Caco-2 (cell line): ENCODE data around the gene MOXD1. TPM values are rescaled to one million over a fixed set of nuclear protein-coding genes. Genes with fewer than 3 reads are reported as not detected.

Source experiments
- BruUV-seq: library from RNA; stranded (reverse); fragments of 400-500 nt; replicated peaks from 2 replicates; lab custom pipeline; 2021; lab: Mats Ljungman, UMichigan
- CTCF ChIA-PET: fragments of 300-600 bp; sonication (Branson Sonifier 250); formaldehyde crosslinking; loops from one replicate; lab custom pipeline; 2022; ENCODE audit warnings: antibody characterized with exemption; lab: Charles Lee
- POLR2A ChIA-PET: fragments of 300-600 bp; sonication (Branson Sonifier 250); formaldehyde crosslinking; loops from one replicate; lab custom pipeline; 2022; ENCODE audit warnings: antibody characterized with exemption; lab: Charles Lee
- DNase-seq, 2 experiments: peaks; one replicate each; pipeline versions ENCODE4 v3.0.0 to v3.0.0-alpha.2; 2020 to 2022
- H3K27me3 ChIP-seq: replicated peaks from 2 replicates; pipeline ENCODE4 v1.6.0; 2011; ENCODE audit warnings: low read length; ENCODE audit not compliant: control insufficient read depth, insufficient read depth
- H3K36me3 ChIP-seq: 2 replicates; pipeline ENCODE4 v1.5.1; 2011; ENCODE audit warnings: low read length; ENCODE audit not compliant: control insufficient read depth, insufficient read depth
- H3K4me1 ChIP-seq: fragments of 250-450 bp; sonication (Bioruptor Pico); 2 replicates; pipeline ENCODE4 v1.5.1; 2020; ENCODE audit warnings: mild to moderate bottlenecking
- H3K4me3 ChIP-seq: 2 replicates; pipeline ENCODE4 v1.5.1; 2011; ENCODE audit warnings: low read depth, mild to moderate bottlenecking, control low read depth, low read length
- H3K9me3 ChIP-seq: fragments of 250-450 bp; sonication (Bioruptor Pico); 2 replicates; pipeline ENCODE4 v1.5.1; 2020; ENCODE audit warnings: mild to moderate bottlenecking, moderate library complexity
- H3K27ac Mint-ChIP-seq: one replicate; pipeline ENCODE4 v1.8.0; 2022; ENCODE audit warnings: mixed read lengths; ENCODE audit not compliant: unreplicated experiment
- H3K27me3 Mint-ChIP-seq: one replicate; pipeline ENCODE4 v1.8.0; 2022; ENCODE audit warnings: mixed read lengths; ENCODE audit not compliant: insufficient read depth, unreplicated experiment
- H3K36me3 Mint-ChIP-seq: one replicate; pipeline ENCODE4 v1.8.0; 2022; ENCODE audit warnings: mild to moderate bottlenecking, mixed read lengths; ENCODE audit not compliant: insufficient read depth, unreplicated experiment
- H3K4me1 Mint-ChIP-seq: one replicate; pipeline ENCODE4 v1.8.0; 2022; ENCODE audit warnings: low read depth, mixed read lengths; ENCODE audit not compliant: unreplicated experiment
- H3K4me3 Mint-ChIP-seq: one replicate; pipeline ENCODE4 v1.8.0; 2022; ENCODE audit warnings: mild to moderate bottlenecking, moderate library complexity, mixed read lengths; ENCODE audit not compliant: unreplicated experiment
- H3K9me3 Mint-ChIP-seq: one replicate; pipeline ENCODE4 v1.8.0; 2022; ENCODE audit warnings: mixed read lengths; ENCODE audit not compliant: unreplicated experiment
- CTCF ChIP-seq, 2 experiments: fragments of 200-600 bp in 1 of 2; IDR thresholded peaks; 1 replicate in 1 of 2; 2 replicates in 1 of 2; pipeline versions ENCODE4 v1.5.1 to v1.8.0; 2011 to 2022; ENCODE audit warnings: antibody characterized with exemption in 1 of 2, control low read depth in 1 of 2, inconsistent platforms in 1 of 2, low read depth in 1 of 2, low read length in 1 of 2, mild to moderate bottlenecking in 1 of 2, moderate library complexity in 1 of 2; ENCODE audit not compliant: insufficient read depth in 1 of 2, severe bottlenecking in 1 of 2, unreplicated experiment in 1 of 2
- intact Hi-C: fragments of 100-400 bp; cut with micrococcal nuclease; formaldehyde crosslinking; loops from one replicate; pipeline ENCODE4 v1.10.0; 2022; ENCODE audit not compliant: unreplicated experiment
- total RNA-seq: library from RNA; stranded (reverse); gene quantifications from 2 replicates; pipeline ENCODE4 v1.2.3, GENCODE V29; 2022

The MOXD1 gene
- total RNA-seq, 1 experiment from 2014 or later = 0.09 TPM

GRCh38 chr6:132365281-132365907 lies 35.9 kb downstream of the MOXD1 start:
- Mint-ChIP-seq H3K4me1 (no peaks in the 10 kb centered on the region), H3K36me3 (no peaks in the 10 kb centered on the region), H3K4me3 (no peak overlapping the region), H3K27me3 (peaks cover 5% of the 10 kb centered on the region), H3K27ac (no peak overlapping the region), H3K9me3 (no peaks in the 10 kb centered on the region)
- Histone ChIP-seq H3K9me3 (no peaks in the 10 kb centered on the region), H3K4me3 (no peak overlapping the region), H3K36me3 (no peaks in the 10 kb centered on the region), H3K27me3 (no peaks in the 10 kb centered on the region), H3K4me1 (no peaks in the 10 kb centered on the region)
- DNase-seq = no peak
- intact Hi-C loops = no loop called here
- TF ChIP-seq CTCF (IDR thresholded peaks at IDR 0.05; ENCODE audit: insufficient read depth in 1 of 2, low read depth in 1 of 2, low read length in 1 of 2, severe bottlenecking in 1 of 2, unreplicated experiment in 1 of 2) = no peak
- no TSS peak for BruUV-seq
- POLR2A ChIA-PET = no interaction called here
- CTCF ChIA-PET = no interaction called here

- Mint-ChIP-seq H3K27ac (no peak overlapping the region), H3K36me3 (no peaks in the 10 kb centered on the region), H3K27me3 (peaks cover 6% of the 10 kb centered on the region), H3K4me3 (no peak overlapping the region), H3K9me3 (no peaks in the 10 kb centered on the region), H3K4me1 (no peaks in the 10 kb centered on the region)
- ChIA-PET POLR2A (no interaction called here), CTCF (no interaction called here)
- H3K4me3 ChIP-seq = no peak overlapping the region
- H3K4me1 ChIP-seq = no peaks in the 10 kb centered on the region
- no peaks in the 10 kb centered on the region for H3K27me3 ChIP-seq
- H3K9me3 ChIP-seq = no peaks in the 10 kb centered on the region
- intact Hi-C loops = no loop called here
- BruUV-seq = no TSS peak
- no peak for DNase-seq
- no peaks in the 10 kb centered on the region for H3K36me3 ChIP-seq
- TF ChIP-seq CTCF (IDR thresholded peaks at IDR 0.05; ENCODE audit: insufficient read depth in 1 of 2, low read depth in 1 of 2, low read length in 1 of 2, severe bottlenecking in 1 of 2, unreplicated experiment in 1 of 2) = no peak
Measured at GRCh38 chr6:132364306-132365074, 36.8 kb downstream of the MOXD1 start.

GRCh38 chr6:132362442-132363185 lies 38.7 kb downstream of the MOXD1 start:
- no peak for TF ChIP-seq CTCF (IDR thresholded peaks at IDR 0.05; ENCODE audit: insufficient read depth in 1 of 2, low read depth in 1 of 2, low read length in 1 of 2, severe bottlenecking in 1 of 2, unreplicated experiment in 1 of 2)
- Mint-ChIP-seq H3K27me3 (peaks cover 6% of the 10 kb centered on the region), H3K4me1 (no peaks in the 10 kb centered on the region), H3K4me3 (no peak overlapping the region), H3K36me3 (no peaks in the 10 kb centered on the region), H3K27ac (no peak overlapping the region), H3K9me3 (no peaks in the 10 kb centered on the region)
- no peaks in the 10 kb centered on the region for H3K27me3 ChIP-seq
- H3K4me1 ChIP-seq = no peaks in the 10 kb centered on the region
- BruUV-seq = no TSS peak
- H3K36me3 ChIP-seq = no peaks in the 10 kb centered on the region
- H3K9me3 ChIP-seq = no peaks in the 10 kb centered on the region
- CTCF ChIA-PET = no interaction called here
- POLR2A ChIA-PET = no interaction called here
- DNase-seq = no peak
- intact Hi-C loops = no loop called here
- H3K4me3 ChIP-seq = no peak overlapping the region
